ENCODE measurements around the gene CFAP58.

The CFAP58 gene

DNA sequence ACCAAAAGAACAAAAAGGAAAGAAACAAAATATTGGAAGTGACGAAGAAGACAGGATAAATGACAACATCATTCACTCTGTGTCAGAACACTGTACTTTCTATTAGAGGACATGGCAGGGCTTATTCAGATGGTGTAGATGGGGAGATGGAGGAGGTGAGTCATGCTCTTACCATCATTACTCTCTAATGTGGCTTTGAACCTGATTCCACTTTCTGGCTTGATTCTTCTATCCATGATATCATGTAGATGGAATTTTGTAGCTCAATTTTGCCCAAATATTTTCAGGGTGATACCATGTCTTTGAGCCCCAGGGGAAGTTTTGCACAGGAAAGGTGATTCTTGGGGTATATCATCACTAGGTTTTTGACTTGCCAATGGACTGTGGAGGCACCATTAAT is 91.7 kb downstream of the CFAP58 start:
- TF ChIP-seq, protein P1, sequence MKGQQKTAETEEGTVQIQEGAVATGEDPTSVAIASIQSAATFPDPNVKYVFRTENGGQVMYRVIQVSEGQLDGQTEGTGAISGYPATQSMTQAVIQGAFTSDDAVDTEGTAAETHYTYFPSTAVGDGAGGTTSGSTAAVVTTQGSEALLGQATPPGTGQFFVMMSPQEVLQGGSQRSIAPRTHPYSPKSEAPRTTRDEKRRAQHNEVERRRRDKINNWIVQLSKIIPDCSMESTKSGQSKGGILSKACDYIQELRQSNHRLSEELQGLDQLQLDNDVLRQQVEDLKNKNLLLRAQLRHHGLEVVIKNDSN (IDR thresholded peaks at IDR 0.05) = no peak
- TF ChIP-seq FOXM1 (IDR thresholded peaks at IDR 0.05; ENCODE audit: borderline replicate concordance, low read depth) (no peak), EP300 (IDR thresholded peaks at IDR 0.05; ENCODE audit: borderline replicate concordance) (no peak), YY1 (IDR thresholded peaks at IDR 0.05; ENCODE audit: low read depth) (no peak), EGR1 (IDR thresholded peaks at IDR 0.05) (no peak), CEBPB (IDR thresholded peaks at IDR 0.05) (no peak), RAD21 (IDR thresholded peaks at IDR 0.05; ENCODE audit: low read depth) (no peak), CREB1 (IDR thresholded peaks at IDR 0.05; ENCODE audit: low read depth) (no peak), TEAD4 (IDR thresholded peaks at IDR 0.05) (no peak), TAF1 (IDR thresholded peaks at IDR 0.05; ENCODE audit: low read depth) (no peak), REST (IDR thresholded peaks at IDR 0.05; ENCODE audit: low read depth) (no peak), TCF12 (IDR thresholded peaks at IDR 0.05; ENCODE audit: low read depth) (no peak), ZBTB7A (IDR thresholded peaks at IDR 0.05; ENCODE audit: low read depth) (no peak), NFIC (IDR thresholded peaks at IDR 0.05) (no peak)
- TF ChIP-seq, protein P2, sequence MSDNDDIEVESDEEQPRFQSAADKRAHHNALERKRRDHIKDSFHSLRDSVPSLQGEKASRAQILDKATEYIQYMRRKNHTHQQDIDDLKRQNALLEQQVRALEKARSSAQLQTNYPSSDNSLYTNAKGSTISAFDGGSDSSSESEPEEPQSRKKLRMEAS (IDR thresholded peaks at IDR 0.05) = no peak

DNA sequence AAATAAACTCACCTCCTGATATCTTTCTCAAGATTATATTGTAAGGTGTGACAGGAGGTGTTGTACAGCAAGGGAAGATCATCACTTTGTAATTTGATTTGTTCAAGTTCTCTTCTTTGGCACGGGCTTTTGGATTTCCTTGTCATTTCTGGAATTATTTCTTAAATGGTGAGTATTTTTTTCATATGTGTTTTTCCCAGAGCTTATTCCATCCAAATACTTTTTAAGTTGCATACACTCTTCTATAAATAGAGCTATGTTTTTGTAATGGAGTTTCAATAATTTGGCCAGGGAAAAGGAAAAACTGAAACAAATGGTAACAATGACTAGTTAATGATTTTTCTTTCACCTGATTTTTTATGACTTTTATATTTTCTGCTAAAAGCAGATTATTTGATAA is 92.5 kb downstream of the CFAP58 start:
- TF ChIP-seq EP300 (IDR thresholded peaks at IDR 0.05; ENCODE audit: borderline replicate concordance) (no peak), TAF1 (IDR thresholded peaks at IDR 0.05; ENCODE audit: low read depth) (no peak), ZBTB7A (IDR thresholded peaks at IDR 0.05; ENCODE audit: low read depth) (no peak)
- TF ChIP-seq, protein P2 (IDR thresholded peaks at IDR 0.05) = no peak

DNA sequence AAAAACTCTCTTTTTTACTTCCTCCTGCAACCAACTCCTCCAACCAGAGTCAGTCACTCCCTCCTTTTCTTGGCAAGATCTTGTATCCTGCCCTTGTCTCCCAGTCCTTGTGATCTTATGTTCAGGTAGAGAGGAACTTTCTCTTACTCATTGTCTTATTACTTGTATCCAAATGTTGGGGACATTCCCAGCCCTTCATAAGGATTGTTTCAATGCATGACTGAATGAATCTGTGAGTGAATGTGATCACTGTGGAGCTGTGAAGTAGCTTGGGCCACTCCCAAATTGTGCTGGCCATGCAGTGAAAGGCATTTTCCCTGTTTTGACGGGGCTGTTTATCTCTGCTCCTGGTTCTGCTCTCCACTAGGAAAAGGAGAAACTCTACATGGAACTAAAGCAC is 93.7 kb downstream of the CFAP58 start:
- TF ChIP-seq TCF12 (IDR thresholded peaks at IDR 0.05; ENCODE audit: low read depth) (no peak), EP300 (IDR thresholded peaks at IDR 0.05; ENCODE audit: borderline replicate concordance) (no peak), YY1 (IDR thresholded peaks at IDR 0.05; ENCODE audit: low read depth) (no peak), EGR1 (IDR thresholded peaks at IDR 0.05) (no peak), TEAD4 (IDR thresholded peaks at IDR 0.05) (no peak), TAF1 (IDR thresholded peaks at IDR 0.05; ENCODE audit: low read depth) (no peak)
- TF ChIP-seq, protein P1 (IDR thresholded peaks at IDR 0.05) = no peak
- TF ChIP-seq, protein P2 (IDR thresholded peaks at IDR 0.05) = no peak

GRCh38 chr10:104447906-104448305 is 94.3 kb downstream of the CFAP58 start:
- TF ChIP-seq EGR1 (IDR thresholded peaks at IDR 0.05) = no peak
- no peak for TF ChIP-seq CEBPB (IDR thresholded peaks at IDR 0.05)
- TF ChIP-seq CREB1 (IDR thresholded peaks at IDR 0.05; ENCODE audit: low read depth) = no peak
- TF ChIP-seq TCF12 (IDR thresholded peaks at IDR 0.05; ENCODE audit: low read depth) = no peak
- no peak for TF ChIP-seq EP300 (IDR thresholded peaks at IDR 0.05; ENCODE audit: borderline replicate concordance)
- TF ChIP-seq TEAD4 (IDR thresholded peaks at IDR 0.05) = no peak
- no peak for TF ChIP-seq RAD21 (IDR thresholded peaks at IDR 0.05; ENCODE audit: low read depth)
- no peak for TF ChIP-seq ZBTB7A (IDR thresholded peaks at IDR 0.05; ENCODE audit: low read depth)
- no peak for TF ChIP-seq NFIC (IDR thresholded peaks at IDR 0.05)
- no peak for TF ChIP-seq TAF1 (IDR thresholded peaks at IDR 0.05; ENCODE audit: low read depth)
- TF ChIP-seq REST (IDR thresholded peaks at IDR 0.05; ENCODE audit: low read depth) = no peak
- TF ChIP-seq, protein P1 (IDR thresholded peaks at IDR 0.05) = no peak
- no peak for TF ChIP-seq YY1 (IDR thresholded peaks at IDR 0.05; ENCODE audit: low read depth)
- TF ChIP-seq, protein P2 (IDR thresholded peaks at IDR 0.05) = no peak
- no peak for TF ChIP-seq FOXM1 (IDR thresholded peaks at IDR 0.05; ENCODE audit: borderline replicate concordance, low read depth)

DNA sequence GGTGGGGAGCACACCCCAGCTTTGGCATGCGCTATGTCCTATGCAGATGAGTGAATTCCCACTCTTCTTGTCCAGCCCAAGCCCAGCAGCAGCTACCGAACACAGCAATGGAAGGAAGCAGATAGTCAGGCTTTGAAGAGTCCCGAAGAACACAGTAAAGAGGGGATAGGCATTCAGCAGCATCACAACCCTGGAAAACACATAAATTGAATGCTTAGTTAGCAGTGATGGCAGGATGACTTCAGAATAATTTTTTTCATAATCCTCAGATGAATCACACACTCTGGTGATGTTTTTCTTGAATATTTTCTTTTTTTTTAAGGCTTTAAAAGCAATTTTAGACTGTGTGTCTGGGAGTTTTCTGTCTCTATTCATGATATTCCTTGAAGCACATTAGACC is 95.8 kb downstream of the CFAP58 start:
- TF ChIP-seq FOXM1 (IDR thresholded peaks at IDR 0.05; ENCODE audit: borderline replicate concordance, low read depth) (no peak), RAD21 (IDR thresholded peaks at IDR 0.05; ENCODE audit: low read depth) (no peak), YY1 (IDR thresholded peaks at IDR 0.05; ENCODE audit: low read depth) (no peak), ZBTB7A (IDR thresholded peaks at IDR 0.05; ENCODE audit: low read depth) (no peak), NFIC (IDR thresholded peaks at IDR 0.05) (no peak), CREB1 (IDR thresholded peaks at IDR 0.05; ENCODE audit: low read depth) (no peak), TAF1 (IDR thresholded peaks at IDR 0.05; ENCODE audit: low read depth) (no peak), TEAD4 (IDR thresholded peaks at IDR 0.05) (no peak), CEBPB (IDR thresholded peaks at IDR 0.05) (no peak), EGR1 (IDR thresholded peaks at IDR 0.05) (no peak), REST (IDR thresholded peaks at IDR 0.05; ENCODE audit: low read depth) (no peak), TCF12 (IDR thresholded peaks at IDR 0.05; ENCODE audit: low read depth) (no peak), EP300 (IDR thresholded peaks at IDR 0.05; ENCODE audit: borderline replicate concordance) (no peak)
- TF ChIP-seq, protein P2 (IDR thresholded peaks at IDR 0.05) = no peak
- TF ChIP-seq, protein P1 (IDR thresholded peaks at IDR 0.05) = no peak
